GM12875 (cell line): ENCODE data around the gene FUBP1.

Source experiments
- H3K4me3 ChIP-seq: one replicate; pipeline ENCODE4 v1.5.1; 2011; ENCODE audit warnings: low read depth, low read length, control low read depth
- CTCF ChIP-seq: IDR thresholded peaks from 2 replicates; pipeline ENCODE4 v1.5.1; 2011; ENCODE audit warnings: low read depth, mild to moderate bottlenecking, control low read depth, inconsistent platforms, low read length, moderate library complexity, borderline replicate concordance; ENCODE audit not compliant: insufficient read depth

Gene FUBP1

GRCh38 chr1:78009276-78009675 is 30.4 kb upstream of the FUBP1 start:
- TF ChIP-seq CTCF: no peak
- no peak overlapping the region for H3K4me3 ChIP-seq

GRCh38 chr1:78007677-78008341 is 28.9 kb upstream of the FUBP1 start:
- no peak overlapping the region for H3K4me3 ChIP-seq
- no peak for TF ChIP-seq CTCF

GRCh38 chr1:78006521-78006920 is 27.6 kb upstream of the FUBP1 start:
- H3K4me3 ChIP-seq: no peak overlapping the region
- TF ChIP-seq CTCF: no peak

GRCh38 chr1:78005755-78006154 is 26.9 kb upstream of the FUBP1 start:
- no peak for TF ChIP-seq CTCF
- H3K4me3 ChIP-seq: peak overlapping the region; percentile 49

- H3K4me3 ChIP-seq: peak overlapping the region; percentile 49
- TF ChIP-seq CTCF: no peak
These were observed 26.5 kb upstream of the FUBP1 start for GRCh38 chr1:78005448-78005722.

GRCh38 chr1:78004719-78005447 is 26.0 kb upstream of the FUBP1 start, which contains the start of gene DNAJB4:
DNAJB4 (plus strand) TSS chr1:78004939; CDS start chr1:78005111, 172 bp downstream.
- no peak for TF ChIP-seq CTCF

More at GRCh38 chr1:78004719-78005447, 26.0 kb upstream of the FUBP1 start, which contains the start of gene DNAJB4:
- peak within 1 kb of the TSS; percentile 49 for H3K4me3 ChIP-seq
